Panc1 (cell line): ENCODE data around the gene AP3B1. TPM values are rescaled to one million over a fixed set of nuclear protein-coding genes. Genes with fewer than 3 reads are reported as not detected.
A peak's percentile ranks its signal among the peaks of the same experiment; 100 is the strongest.

Experiments
- ATAC-seq: fragments of 200-7000 bp; cut with Tn5 transposase; 2 replicates; pipeline ENCODE4 v1.9.1; 2020; ENCODE audit warnings: mild to moderate bottlenecking, moderate library complexity
- BruUV-seq: library from RNA; stranded (reverse); fragments of 400-500 nt; replicated peaks from 2 replicates; lab custom pipeline; 2021; lab: Mats Ljungman, UMichigan
- CTCF ChIA-PET: fragments of 300-600 bp; sonication (Branson Sonifier 250); formaldehyde crosslinking; loops from one replicate; lab custom pipeline; 2022; ENCODE audit warnings: antibody characterized with exemption; lab: Charles Lee
- POLR2A ChIA-PET: fragments of 300-600 bp; sonication (Branson Sonifier 250); formaldehyde crosslinking; loops from one replicate; lab custom pipeline; 2022; ENCODE audit warnings: antibody characterized with exemption; lab: Charles Lee
- DNase-seq: peaks from one replicate; pipeline ENCODE4 v3.0.0-alpha.2; 2010; ENCODE audit warnings: low read depth, low spot score
- H3K27ac ChIP-seq: 2 replicates; pipeline ENCODE4 v1.5.1; 2011; ENCODE audit warnings: mild to moderate bottlenecking, low read length, inconsistent platforms
- H3K27me3 ChIP-seq: fragments of 200-500 bp; sonication (Bioruptor generic); 2 replicates; pipeline ENCODE4 v1.6.0; 2014; ENCODE audit warnings: low read length, inconsistent platforms; ENCODE audit not compliant: control insufficient read depth, insufficient read depth
- H3K36me3 ChIP-seq: fragments of 200-500 bp; sonication (Bioruptor generic); 2 replicates; pipeline ENCODE4 v1.5.1; 2014; ENCODE audit warnings: inconsistent platforms, mild to moderate bottlenecking, low read length, moderate library complexity; ENCODE audit not compliant: control insufficient read depth, insufficient read depth
- H3K4me1 ChIP-seq: 2 replicates; pipeline ENCODE4 v1.5.1; 2011; ENCODE audit warnings: inconsistent platforms, mild to moderate bottlenecking, low read length, moderate library complexity; ENCODE audit not compliant: control insufficient read depth, insufficient read depth
- H3K4me3 ChIP-seq, 2 experiments: 2 replicates each; pipeline ENCODE4 v1.5.1; 2011 to 2012; ENCODE audit warnings: low read depth in 2 of 2, low read length in 2 of 2, mild to moderate bottlenecking in 2 of 2, inconsistent platforms in 1 of 2, moderate library complexity in 1 of 2
- H3K9me3 ChIP-seq: fragments of 200-500 bp; sonication (Bioruptor generic); 2 replicates; pipeline ENCODE4 v1.5.1; 2014; ENCODE audit warnings: low read depth, mild to moderate bottlenecking, inconsistent platforms, low read length, moderate library complexity; ENCODE audit not compliant: control insufficient read depth, insufficient read depth
- POLR2AphosphoS5 ChIP-seq: IDR thresholded peaks from 2 replicates; pipeline ENCODE4 v1.6.1; 2012; ENCODE audit warnings: mild to moderate bottlenecking, low read depth, low read length, moderate library complexity
- REST ChIP-seq, 2 experiments: IDR thresholded peaks; 2 replicates each; pipeline ENCODE4 v1.6.1; 2011 to 2012; ENCODE audit warnings: low read depth in 2 of 2, control low read depth in 1 of 2, low read length in 1 of 2, mild to moderate bottlenecking in 1 of 2, moderate library complexity in 1 of 2; ENCODE audit not compliant: insufficient read depth in 1 of 2
- SIN3A ChIP-seq: IDR thresholded peaks from 2 replicates; pipeline ENCODE4 v1.6.1; 2012; ENCODE audit warnings: low read depth, mild to moderate bottlenecking, low read length, moderate library complexity, borderline replicate concordance; ENCODE audit not compliant: insufficient read depth
- TCF7L2 ChIP-seq: IDR thresholded peaks from 2 replicates; pipeline ENCODE4 v1.6.1; 2011; ENCODE audit warnings: mild to moderate bottlenecking, low read depth, low read length, inconsistent platforms
- in situ Hi-C: cut with HindIII; loops from 2 replicates; pipeline ENCODE4 v1.10.0; 2016; ENCODE audit warnings: low sequenced_read_pairs, low pct_unique_long_range_greater_than_20kb
- intact Hi-C: fragments of 100-400 bp; cut with micrococcal nuclease; formaldehyde crosslinking; loops from one replicate; pipeline ENCODE4 v1.10.0; 2022; ENCODE audit not compliant: unreplicated experiment
- total RNA-seq: library from RNA; stranded (reverse); gene quantifications from one replicate; pipeline ENCODE4 v1.2.1, GENCODE V29; 2021; ENCODE audit not compliant: unreplicated experiment
- TF ChIP-seq, protein P1 (sequence below): fragments of 450-650 bp; IDR thresholded peaks from 2 replicates; pipeline ENCODE4 v1.5.1; 2017; ENCODE audit warnings: mild to moderate bottlenecking

Gene AP3B1
- total RNA-seq, 1 experiment from 2014 or later, result 55.4 TPM

GRCh38 chr5:78320401-78320800, 25.9 kb upstream of the AP3B1 start:
- BruUV-seq, result no TSS peak
- Histone ChIP-seq H3K36me3 (no peaks in the 10 kb centered on the region), H3K27me3 (no peaks in the 10 kb centered on the region), H3K4me3 (no peak overlapping the region), H3K9me3 (no peaks in the 10 kb centered on the region), H3K4me1 (no peaks in the 10 kb centered on the region), H3K27ac (no peak overlapping the region)
- no peak for TF ChIP-seq SIN3A
- TF ChIP-seq, protein P1, sequence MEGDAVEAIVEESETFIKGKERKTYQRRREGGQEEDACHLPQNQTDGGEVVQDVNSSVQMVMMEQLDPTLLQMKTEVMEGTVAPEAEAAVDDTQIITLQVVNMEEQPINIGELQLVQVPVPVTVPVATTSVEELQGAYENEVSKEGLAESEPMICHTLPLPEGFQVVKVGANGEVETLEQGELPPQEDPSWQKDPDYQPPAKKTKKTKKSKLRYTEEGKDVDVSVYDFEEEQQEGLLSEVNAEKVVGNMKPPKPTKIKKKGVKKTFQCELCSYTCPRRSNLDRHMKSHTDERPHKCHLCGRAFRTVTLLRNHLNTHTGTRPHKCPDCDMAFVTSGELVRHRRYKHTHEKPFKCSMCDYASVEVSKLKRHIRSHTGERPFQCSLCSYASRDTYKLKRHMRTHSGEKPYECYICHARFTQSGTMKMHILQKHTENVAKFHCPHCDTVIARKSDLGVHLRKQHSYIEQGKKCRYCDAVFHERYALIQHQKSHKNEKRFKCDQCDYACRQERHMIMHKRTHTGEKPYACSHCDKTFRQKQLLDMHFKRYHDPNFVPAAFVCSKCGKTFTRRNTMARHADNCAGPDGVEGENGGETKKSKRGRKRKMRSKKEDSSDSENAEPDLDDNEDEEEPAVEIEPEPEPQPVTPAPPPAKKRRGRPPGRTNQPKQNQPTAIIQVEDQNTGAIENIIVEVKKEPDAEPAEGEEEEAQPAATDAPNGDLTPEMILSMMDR, result peak; percentile 71; the same call in 1 of the 2 replicates
- no peak for TF ChIP-seq POLR2AphosphoS5
- ATAC-seq, result 0 out of 2 replicates have a peak, but pooled peaks have one; percentile 63
- intact Hi-C loops, result loop anchor here (5.0 kb wide), 1 partner anchor 647 kb away; no protein-coding TSS in a partner anchor
- ChIA-PET CTCF (interaction anchor here (0.6 kb wide), 1 partner anchor 207 kb away, joined by 4 read pairs; no protein-coding TSS in a partner anchor), POLR2A (no interaction called here)
- no peak for DNase-seq
- in situ Hi-C loops, result no loop called here

DNA sequence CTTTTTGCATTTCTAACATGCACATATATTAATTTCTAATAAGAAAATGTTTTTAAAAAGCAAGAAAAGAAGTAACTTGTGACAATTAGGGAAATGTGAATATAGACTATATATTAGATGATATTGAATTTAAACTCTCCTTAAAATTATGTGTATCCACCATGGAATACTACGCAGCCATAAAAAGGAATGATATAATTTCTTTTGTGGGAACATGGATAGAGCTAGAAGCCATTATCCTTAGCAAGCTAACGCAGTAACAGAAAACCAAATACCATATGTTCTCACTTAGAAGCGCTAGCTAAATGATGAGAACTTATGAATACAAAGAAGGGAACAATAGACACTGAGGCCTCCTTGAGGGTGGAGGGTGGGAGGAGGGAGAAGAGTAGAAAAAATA, 23.8 kb upstream of the AP3B1 start:
- no peak overlapping the region for H3K27ac ChIP-seq
- no peak for DNase-seq
- intact Hi-C loops, result no loop called here
- no peaks in the 10 kb centered on the region for H3K36me3 ChIP-seq
- H3K9me3 ChIP-seq, result no peaks in the 10 kb centered on the region
- ATAC-seq, result no peak
- ChIA-PET POLR2A (no interaction called here), CTCF (interaction anchor here (0.6 kb wide), 1 partner anchor 38 kb away, joined by 3 read pairs; no protein-coding TSS in a partner anchor)
- no peaks in the 10 kb centered on the region for H3K27me3 ChIP-seq
- in situ Hi-C loops, result no loop called here
- H3K4me1 ChIP-seq, result no peaks in the 10 kb centered on the region
- no TSS peak for BruUV-seq
- TF ChIP-seq POLR2AphosphoS5 (no peak), REST (IDR thresholded peaks at IDR 0.05; ENCODE audit: insufficient read depth in 1 of 2, low read depth in 2 of 2, low read length in 1 of 2) (no peak)
- H3K4me3 ChIP-seq, result no peak overlapping the region

- no peak for DNase-seq
- in situ Hi-C loops, result no loop called here
- no peaks in the 10 kb centered on the region for H3K9me3 ChIP-seq
- BruUV-seq, result no TSS peak
- no peak overlapping the region for H3K27ac ChIP-seq
- H3K36me3 ChIP-seq, result no peaks in the 10 kb centered on the region
- no peaks in the 10 kb centered on the region for H3K4me1 ChIP-seq
- no peaks in the 10 kb centered on the region for H3K27me3 ChIP-seq
- ChIA-PET CTCF (no interaction called here), POLR2A (interaction anchor here (0.7 kb wide), 1 partner anchor 21 kb away, joined by 4 read pairs; no protein-coding TSS in a partner anchor)
- TF ChIP-seq SIN3A (no peak), TCF7L2 (no peak), REST (IDR thresholded peaks at IDR 0.05; ENCODE audit: insufficient read depth in 1 of 2, low read depth in 2 of 2, low read length in 1 of 2) (no peak), POLR2AphosphoS5 (no peak)
- TF ChIP-seq, protein P1, result no peak
- H3K4me3 ChIP-seq, result no peak overlapping the region
- intact Hi-C loops, result no loop called here
- 0 out of 2 replicates have a peak, but pooled peaks have one; percentile 48 for ATAC-seq
Observed at GRCh38 chr5:78317515-78317914, 23.0 kb upstream of the AP3B1 start.
